Muscle layer of colon (tissue), 2 donors: ENCODE results near the gene EIF2B5.

Source experiments
- H3K27ac ChIP-seq: one replicate; pipeline ENCODE4 v1.7.0; 2013; ENCODE audit warnings: low read depth, mild to moderate bottlenecking, low read length, moderate library complexity
- H3K27me3 ChIP-seq, 2 donors: one replicate each; pipeline ENCODE4 v1.7.0; 2013; ENCODE audit warnings: low read length in 2 of 2, mild to moderate bottlenecking in 2 of 2; ENCODE audit not compliant: insufficient read depth in 2 of 2, control insufficient read depth in 1 of 2
- H3K36me3 ChIP-seq: one replicate; pipeline ENCODE4 v1.7.0; 2013; ENCODE audit warnings: mild to moderate bottlenecking, low read length; ENCODE audit not compliant: insufficient read depth
- H3K4me1 ChIP-seq: one replicate; pipeline ENCODE4 v1.7.0; 2013; ENCODE audit warnings: mild to moderate bottlenecking, low read length; ENCODE audit not compliant: insufficient read depth
- H3K4me3 ChIP-seq, 2 donors: one replicate each; pipeline ENCODE4 v1.7.0; 2013; ENCODE audit warnings: low read length in 2 of 2, low read depth in 1 of 2, mild to moderate bottlenecking in 1 of 2, moderate library complexity in 1 of 2
- H3K9ac ChIP-seq: one replicate; pipeline ENCODE4 v1.7.0; 2013; ENCODE audit warnings: low read length
- H3K9me3 ChIP-seq: one replicate; pipeline ENCODE4 v1.7.0; 2013; ENCODE audit warnings: mild to moderate bottlenecking, low read length
- donor health status: abdominal sarcoma.
- donor health status: Adenocarcinoma of cecum.

The EIF2B5 gene

GRCh38 chr3:184166671-184167070 lies 31.5 kb downstream of the EIF2B5 start:
- Histone ChIP-seq H3K9ac (no peak overlapping the region), H3K27me3 (no peaks in the 10 kb centered on the region), H3K4me1 (peaks cover 30% of the 10 kb centered on the region), H3K9me3 (no peaks in the 10 kb centered on the region), H3K4me3 (no peak overlapping the region), H3K27ac (no peak overlapping the region), H3K36me3 (peaks cover 76% of the 10 kb centered on the region)

GRCh38 chr3:184167786-184168185 lies 32.6 kb downstream of the EIF2B5 start:
- Histone ChIP-seq H3K9ac (no peak overlapping the region), H3K27ac (no peak overlapping the region), H3K9me3 (no peaks in the 10 kb centered on the region), H3K4me1 (peaks cover 19% of the 10 kb centered on the region), H3K27me3 (no peaks in the 10 kb centered on the region), H3K36me3 (peaks cover 87% of the 10 kb centered on the region), H3K4me3 (no peak overlapping the region)

GRCh38 chr3:184168363-184169120 lies 33.4 kb downstream of the EIF2B5 start:
- Histone ChIP-seq H3K27ac (peak overlapping the region; percentile 17), H3K4me1 (peaks cover 12% of the 10 kb centered on the region), H3K9ac (no peak overlapping the region), H3K4me3 (no peak overlapping the region), H3K27me3 (no peaks in the 10 kb centered on the region), H3K36me3 (peaks cover 86% of the 10 kb centered on the region), H3K9me3 (no peaks in the 10 kb centered on the region)

DNA sequence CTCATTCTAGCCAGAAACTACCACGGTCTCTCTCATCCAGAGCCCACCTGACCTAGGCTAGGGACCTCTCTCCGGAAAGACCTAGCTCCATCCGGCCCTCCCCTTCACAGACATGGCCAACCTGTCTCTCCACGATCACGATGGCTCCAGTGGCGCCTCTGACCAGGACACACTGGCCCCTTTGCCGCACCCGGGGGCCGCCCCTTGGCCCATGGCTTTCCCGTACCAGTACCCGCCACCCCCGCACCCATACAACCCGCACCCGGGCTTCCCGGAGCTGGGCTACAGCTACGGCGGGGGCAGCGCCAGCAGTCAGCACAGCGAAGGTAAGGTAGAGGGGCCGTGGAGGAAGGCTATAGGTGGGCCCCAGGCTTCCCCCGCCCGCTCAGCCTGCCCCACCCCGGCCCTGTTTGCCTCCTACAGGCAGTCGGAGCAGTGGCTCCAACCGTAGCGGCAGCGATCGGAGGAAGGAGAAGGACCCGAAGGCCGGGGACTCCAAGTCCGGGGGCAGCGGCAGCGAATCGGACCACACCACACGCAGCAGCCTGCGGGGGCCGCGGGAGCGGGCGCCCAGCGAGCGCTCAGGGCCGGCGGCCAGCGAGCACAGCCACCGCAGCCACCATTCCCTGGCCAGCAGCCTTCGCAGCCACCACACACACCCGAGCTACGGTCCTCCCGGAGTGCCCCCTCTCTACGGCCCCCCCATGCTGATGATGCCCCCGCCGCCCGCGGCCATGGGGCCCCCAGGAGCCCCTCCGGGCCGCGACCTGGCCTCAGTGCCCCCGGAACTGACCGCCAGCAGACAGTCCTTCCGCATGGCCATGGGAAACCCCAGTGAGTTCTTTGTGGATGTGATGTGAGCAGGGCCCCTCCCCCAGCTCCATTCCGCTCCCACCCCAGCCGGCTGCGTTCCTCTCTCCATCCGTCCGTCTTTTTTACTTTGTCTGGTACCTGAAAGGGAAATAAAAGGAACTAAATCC lies 35.0 kb downstream of the EIF2B5 start:
- no peak overlapping the region for H3K9ac ChIP-seq
- H3K27ac ChIP-seq: peak overlapping the region; percentile 19
- H3K4me3 ChIP-seq: no peak overlapping the region
- H3K27me3 ChIP-seq: no peaks in the 10 kb centered on the region
- H3K9me3 ChIP-seq: no peaks in the 10 kb centered on the region
- peaks cover 17% of the 10 kb centered on the region for H3K4me1 ChIP-seq
- peaks cover 69% of the 10 kb centered on the region for H3K36me3 ChIP-seq

GRCh38 chr3:184171562-184171961 lies 36.4 kb downstream of the EIF2B5 start:
- Histone ChIP-seq H3K36me3 (peaks cover 55% of the 10 kb centered on the region), H3K27me3 (no peaks in the 10 kb centered on the region), H3K4me3 (no peak overlapping the region), H3K9ac (no peak overlapping the region), H3K27ac (no peak overlapping the region), H3K4me1 (peaks cover 28% of the 10 kb centered on the region), H3K9me3 (no peaks in the 10 kb centered on the region)

DNA sequence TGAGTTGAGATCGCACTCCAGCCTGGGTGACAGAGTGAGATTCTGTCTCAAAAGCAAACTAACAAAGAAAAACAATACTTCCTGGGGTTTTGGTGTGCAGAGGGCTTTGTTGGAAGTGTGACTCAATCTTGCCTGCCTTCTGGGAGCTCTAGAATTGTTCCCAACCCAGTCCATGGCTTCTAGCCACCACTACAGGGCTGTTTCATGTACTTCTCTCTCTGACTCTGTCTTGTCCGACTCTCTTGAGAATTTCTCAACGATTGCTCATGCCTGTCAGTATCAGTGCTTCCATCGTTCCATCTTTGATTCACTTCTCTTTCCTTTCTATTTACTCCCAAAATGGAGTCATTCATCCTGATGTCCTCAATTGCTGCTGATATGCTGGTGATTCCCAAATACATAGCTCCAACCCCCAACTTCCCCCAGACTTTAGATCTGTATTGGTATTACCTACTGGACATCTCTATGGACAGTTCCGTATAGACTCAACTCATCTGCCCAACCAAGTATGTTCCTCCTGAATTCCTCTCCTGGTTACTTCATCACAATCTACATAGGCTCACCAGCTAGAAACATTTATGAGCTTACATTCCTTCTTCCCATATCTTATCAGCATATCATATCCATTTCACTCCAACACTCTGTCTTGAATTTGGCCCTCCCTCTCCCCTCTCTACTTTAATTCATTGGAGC lies 37.7 kb downstream of the EIF2B5 start:
- H3K36me3 ChIP-seq: peaks cover 51% of the 10 kb centered on the region
- H3K9me3 ChIP-seq: no peaks in the 10 kb centered on the region
- no peak overlapping the region for H3K4me3 ChIP-seq

DNA sequence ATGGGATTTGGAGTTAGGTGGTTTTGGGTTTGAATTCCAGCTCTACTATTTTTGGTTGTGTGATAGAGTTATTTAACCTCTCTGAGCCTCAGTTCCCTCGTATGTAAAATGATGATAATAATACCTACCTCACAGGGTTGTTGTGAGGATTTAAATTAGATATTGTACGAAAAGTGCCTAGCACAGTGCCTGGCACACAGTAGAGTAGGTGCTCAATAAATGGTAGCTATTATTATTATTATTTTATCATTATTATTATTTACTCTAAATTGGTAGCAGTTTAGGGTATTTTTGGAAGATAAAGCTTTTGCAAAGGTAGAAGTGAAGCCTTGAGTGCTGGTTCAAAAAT lies 38.2 kb downstream of the EIF2B5 start:
- no peaks in the 10 kb centered on the region for H3K27me3 ChIP-seq
- H3K27ac ChIP-seq: no peak overlapping the region
- no peaks in the 10 kb centered on the region for H3K9me3 ChIP-seq
- H3K4me3 ChIP-seq: no peak overlapping the region
- peaks cover 45% of the 10 kb centered on the region for H3K4me1 ChIP-seq
- H3K9ac ChIP-seq: no peak overlapping the region
- peaks cover 51% of the 10 kb centered on the region for H3K36me3 ChIP-seq

More for the DNA sequence above, 37.7 kb downstream of the EIF2B5 start:
- H3K27me3 ChIP-seq: no peaks in the 10 kb centered on the region
- H3K27ac ChIP-seq: no peak overlapping the region
- H3K9ac ChIP-seq: no peak overlapping the region
- peaks cover 41% of the 10 kb centered on the region for H3K4me1 ChIP-seq

GRCh38 chr3:184174284-184174645 lies 39.1 kb downstream of the EIF2B5 start:
- Histone ChIP-seq H3K9me3 (no peaks in the 10 kb centered on the region), H3K27me3 (no peaks in the 10 kb centered on the region), H3K27ac (peak overlapping the region; percentile 43), H3K36me3 (peaks cover 57% of the 10 kb centered on the region), H3K9ac (no peak overlapping the region), H3K4me1 (peaks cover 37% of the 10 kb centered on the region), H3K4me3 (peak overlapping the region in 1 of 2 donors; percentile 9)

DNA sequence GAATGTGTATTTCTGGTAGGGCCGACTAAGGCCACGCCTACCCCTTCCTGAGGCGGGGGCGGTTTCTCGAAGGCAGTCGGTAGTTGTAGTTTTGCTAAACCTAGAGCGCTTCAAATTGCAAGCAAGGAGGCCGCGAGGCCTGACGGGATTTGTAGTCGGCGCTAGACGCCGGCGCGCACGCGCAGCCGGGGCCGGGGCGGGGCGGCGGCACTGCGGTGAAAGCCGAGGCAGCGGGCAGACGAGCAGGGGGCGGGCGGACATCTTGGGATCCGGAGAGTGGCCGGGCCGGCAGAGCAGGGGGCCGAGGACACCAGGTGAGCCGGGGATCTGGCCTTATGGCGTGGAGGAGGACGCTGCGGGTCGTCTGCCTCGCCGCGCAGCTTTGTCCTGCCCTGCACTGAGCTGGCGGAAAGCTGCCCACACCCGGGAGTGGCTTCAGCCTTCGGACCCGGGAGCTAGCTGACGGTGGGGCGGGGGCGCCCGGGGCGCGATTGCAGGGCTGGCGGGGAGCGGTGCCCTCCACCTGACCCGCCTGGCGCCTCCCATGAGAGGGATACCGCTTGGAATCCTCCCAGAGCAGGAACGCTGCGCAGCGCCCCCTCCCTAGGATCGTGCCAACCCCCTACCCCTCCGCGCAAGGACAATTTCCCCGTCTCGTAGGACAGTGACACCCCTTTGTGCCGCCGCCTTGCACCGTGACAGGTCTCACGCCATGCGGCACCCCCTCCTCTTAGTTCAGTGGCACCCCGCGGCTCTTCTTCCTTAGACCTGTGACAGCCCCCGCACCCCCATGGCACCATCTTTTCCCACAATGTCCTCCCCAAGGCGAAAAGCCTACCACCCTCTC lies 39.7 kb downstream of the EIF2B5 start, which contains the start of gene AP2M1:
Gene AP2M1 (plus strand): TSS at position 210 of the 847 bp plus-strand sequence. CDS start 2,139 bp downstream, outside the sequence.
- Histone ChIP-seq H3K9ac (peak within 1 kb of the TSS; percentile 80), H3K4me3 (peak within 1 kb of the TSS; percentile 86 to 95), H3K9me3 (no peaks in the 10 kb centered on the region), H3K27ac (peak within 1 kb of the TSS; percentile 95), H3K27me3 (no peaks in the 10 kb centered on the region), H3K4me1 (peaks cover 36% of the 10 kb centered on the region), H3K36me3 (peaks cover 57% of the 10 kb centered on the region)

- H3K4me3 ChIP-seq: peak overlapping the region; percentile 86 to 95
- H3K27ac ChIP-seq: peak overlapping the region; percentile 95
- H3K36me3 ChIP-seq: peaks cover 62% of the 10 kb centered on the region
- H3K9ac ChIP-seq: peak overlapping the region; percentile 80
- peaks cover 36% of the 10 kb centered on the region for H3K4me1 ChIP-seq
- no peaks in the 10 kb centered on the region for H3K27me3 ChIP-seq
- no peaks in the 10 kb centered on the region for H3K9me3 ChIP-seq
Measured at GRCh38 chr3:184175506-184175905, 40.3 kb downstream of the EIF2B5 start.
